H9 (cell line): ENCODE results near the gene TAOK2. TPM values are rescaled to one million over a fixed set of nuclear protein-coding genes. Genes with fewer than 3 reads are reported as not detected.

Experiments used
- DNase-seq: peaks from one replicate; pipeline ENCODE4 v3.0.0-alpha.2; 2017
- H2AFZ ChIP-seq: one replicate; pipeline ENCODE4 v1.6.1; 2013; ENCODE audit warnings: mild to moderate bottlenecking, low read length, control low read depth, moderate library complexity
- H2AK5ac ChIP-seq: 2 replicates; pipeline ENCODE4 v1.6.1; 2013; ENCODE audit warnings: low read length, control low read depth, mixed read lengths; ENCODE audit not compliant: insufficient read length
- H2BK120ac ChIP-seq: one replicate; pipeline ENCODE4 v1.6.1; 2013; ENCODE audit warnings: low read depth, mild to moderate bottlenecking, low read length, control low read depth, inconsistent platforms; ENCODE audit not compliant: poor library complexity, severe bottlenecking
- H2BK12ac ChIP-seq: 2 replicates; pipeline ENCODE4 v1.6.1; 2013; ENCODE audit warnings: low read length, control low read depth, mixed read lengths, low read depth; ENCODE audit not compliant: insufficient read length
- H2BK15ac ChIP-seq: 2 replicates; pipeline ENCODE4 v1.6.1; 2013; ENCODE audit warnings: low read depth, low read length, control low read depth
- H2BK20ac ChIP-seq: one replicate; pipeline ENCODE4 v1.6.1; 2013; ENCODE audit warnings: low read depth, mild to moderate bottlenecking, low read length, control low read depth, inconsistent platforms; ENCODE audit not compliant: poor library complexity, severe bottlenecking
- H2BK5ac ChIP-seq: 2 replicates; pipeline ENCODE4 v1.6.1; 2013; ENCODE audit warnings: low read length, control low read depth, mixed read lengths; ENCODE audit not compliant: insufficient read length
- H3K14ac ChIP-seq: 2 replicates; pipeline ENCODE4 v1.6.1; 2013; ENCODE audit warnings: low read length, control low read depth; ENCODE audit not compliant: insufficient read depth
- H3K18ac ChIP-seq: 2 replicates; pipeline ENCODE4 v1.6.1; 2013; ENCODE audit warnings: low read depth, mild to moderate bottlenecking, mixed read lengths, low read length, control low read depth; ENCODE audit not compliant: insufficient read length
- H3K23ac ChIP-seq: 2 replicates; pipeline ENCODE4 v1.6.1; 2013; ENCODE audit warnings: low read length, control low read depth, mixed read lengths, low read depth; ENCODE audit not compliant: insufficient read length
- H3K23me2 ChIP-seq: 2 replicates; pipeline ENCODE4 v1.6.1; 2013; ENCODE audit warnings: low read depth, mild to moderate bottlenecking, mixed read lengths, low read length, control low read depth; ENCODE audit not compliant: insufficient read length, poor library complexity, severe bottlenecking
- H3K27ac ChIP-seq: 2 replicates; pipeline ENCODE4 v1.5.1; 2013; ENCODE audit warnings: low read length, control low read depth, mixed read lengths, low read depth; ENCODE audit not compliant: insufficient read length
- H3K27me3 ChIP-seq: 2 replicates; pipeline ENCODE4 v1.6.1; 2013; ENCODE audit warnings: low read length, control low read depth, inconsistent platforms; ENCODE audit not compliant: insufficient read depth
- H3K4ac ChIP-seq: 2 replicates; pipeline ENCODE4 v1.6.1; 2013; ENCODE audit warnings: low read depth, mild to moderate bottlenecking, control low read depth, inconsistent platforms, low read length, moderate library complexity
- H3K4me1 ChIP-seq: 2 replicates; pipeline ENCODE4 v1.6.1; 2013; ENCODE audit warnings: low read length, control low read depth, inconsistent platforms; ENCODE audit not compliant: insufficient read depth
- H3K4me2 ChIP-seq: 2 replicates; pipeline ENCODE4 v1.6.1; 2013; ENCODE audit warnings: low read length, control low read depth, mixed read lengths; ENCODE audit not compliant: insufficient read length, insufficient read depth
- H3K56ac ChIP-seq: 2 replicates; pipeline ENCODE4 v1.6.1; 2013; ENCODE audit warnings: low read depth, mild to moderate bottlenecking, mixed read lengths, low read length, control low read depth; ENCODE audit not compliant: insufficient read length
- H3K79me1 ChIP-seq: 2 replicates; pipeline ENCODE4 v1.6.1; 2013; ENCODE audit warnings: low read depth, mild to moderate bottlenecking, moderate library complexity, low read length, control low read depth, inconsistent platforms; ENCODE audit not compliant: insufficient read depth, poor library complexity, severe bottlenecking
- H3K79me2 ChIP-seq: 2 replicates; pipeline ENCODE4 v1.6.1; 2013; ENCODE audit warnings: low read length, control low read depth, inconsistent platforms; ENCODE audit not compliant: insufficient read depth
- H3K9ac ChIP-seq: 2 replicates; pipeline ENCODE4 v1.6.1; 2013; ENCODE audit warnings: low read length, control low read depth, mixed read lengths; ENCODE audit not compliant: insufficient read length; ENCODE audit errors: extremely low read depth
- H3K9me3 ChIP-seq: one replicate; pipeline ENCODE4 v1.6.1; 2013; ENCODE audit warnings: low read depth, low read length, inconsistent platforms; ENCODE audit not compliant: control insufficient read depth
- H3T11ph ChIP-seq: one replicate; pipeline ENCODE4 v1.6.1; 2013; ENCODE audit warnings: mild to moderate bottlenecking, low read length, control low read depth, inconsistent platforms
- H4K20me1 ChIP-seq: one replicate; pipeline ENCODE4 v1.6.1; 2013; ENCODE audit not compliant: control insufficient read depth, insufficient read length, insufficient read depth
- H4K5ac ChIP-seq: 2 replicates; pipeline ENCODE4 v1.6.1; 2013; ENCODE audit warnings: low read depth, mild to moderate bottlenecking, mixed read lengths, low read length, control low read depth; ENCODE audit not compliant: insufficient read length
- H4K8ac ChIP-seq: replicated peaks from 2 replicates; pipeline ENCODE4 v1.6.1; 2013; ENCODE audit warnings: low read length, control low read depth, mixed read lengths, low read depth; ENCODE audit not compliant: insufficient read length
- H4K91ac ChIP-seq: 2 replicates; pipeline ENCODE4 v1.6.1; 2013; ENCODE audit warnings: low read depth, mild to moderate bottlenecking, moderate library complexity, mixed read lengths, low read length, control low read depth; ENCODE audit not compliant: insufficient read length
- H3K27ac Mint-ChIP-seq, 3 experiments: 2 replicates in 2 of 3; 3 replicates in 1 of 3; pipeline ENCODE4 v1.8.0; 2020 to 2021; ENCODE audit warnings: mixed read lengths in 3 of 3, mild to moderate bottlenecking in 1 of 3, moderate library complexity in 1 of 3
- H3K27me3 Mint-ChIP-seq: 2 replicates; pipeline ENCODE4 v1.8.0; 2021; ENCODE audit warnings: low read depth, mild to moderate bottlenecking, moderate library complexity, mixed read lengths
- H3K36me3 Mint-ChIP-seq, 3 experiments: 2 replicates in 2 of 3; 3 replicates in 1 of 3; pipeline ENCODE4 v1.8.0; 2020 to 2021; ENCODE audit warnings: low read depth in 3 of 3, mixed read lengths in 3 of 3; ENCODE audit not compliant: insufficient read depth in 1 of 3
- H3K4me1 Mint-ChIP-seq, 2 experiments: 2 replicates each; pipeline ENCODE4 v1.8.0; 2020; ENCODE audit warnings: mixed read lengths in 2 of 2
- H3K4me3 Mint-ChIP-seq, 2 experiments: 2 replicates in 1 of 2; 3 replicates in 1 of 2; pipeline ENCODE4 v1.8.0; 2020 to 2021; ENCODE audit warnings: mild to moderate bottlenecking in 2 of 2, mixed read lengths in 2 of 2, moderate library complexity in 1 of 2
- H3K9me3 Mint-ChIP-seq, 2 experiments: 2 replicates in 1 of 2; 3 replicates in 1 of 2; pipeline ENCODE4 v1.8.0; 2020; ENCODE audit warnings: mild to moderate bottlenecking in 2 of 2, mixed read lengths in 2 of 2, moderate library complexity in 1 of 2
- WGBS: extraction: QIAGEN DNeasy Blood & Tissue Kit; methylation state at CpG from one replicate; pipeline ENCODE4 v1.1.7; 2013; ENCODE audit warnings: missing lambda C conversion rate, low lambda C conversion rate, mixed read lengths; ENCODE audit not compliant: insufficient read length; ENCODE audit errors: extremely low coverage; 5-methylcytosine and 5-hydroxymethylcytosine counted together
- total RNA-seq: library from RNA; stranded (reverse); gene quantifications from 2 replicates; pipeline ENCODE4 v1.2.1, GENCODE V29; 2021
- TF ChIP-seq, protein P1 (sequence below): fragments of 200-600 bp; sonication (generic); conservative IDR thresholded peaks from 3 replicates; pipeline ENCODE4 v1.8.0; 2021; ENCODE audit warnings: antibody characterized with exemption, mild to moderate bottlenecking

Gene TAOK2
- total RNA-seq, 1 experiment from 2014 or later = 43.9 TPM

DNA sequence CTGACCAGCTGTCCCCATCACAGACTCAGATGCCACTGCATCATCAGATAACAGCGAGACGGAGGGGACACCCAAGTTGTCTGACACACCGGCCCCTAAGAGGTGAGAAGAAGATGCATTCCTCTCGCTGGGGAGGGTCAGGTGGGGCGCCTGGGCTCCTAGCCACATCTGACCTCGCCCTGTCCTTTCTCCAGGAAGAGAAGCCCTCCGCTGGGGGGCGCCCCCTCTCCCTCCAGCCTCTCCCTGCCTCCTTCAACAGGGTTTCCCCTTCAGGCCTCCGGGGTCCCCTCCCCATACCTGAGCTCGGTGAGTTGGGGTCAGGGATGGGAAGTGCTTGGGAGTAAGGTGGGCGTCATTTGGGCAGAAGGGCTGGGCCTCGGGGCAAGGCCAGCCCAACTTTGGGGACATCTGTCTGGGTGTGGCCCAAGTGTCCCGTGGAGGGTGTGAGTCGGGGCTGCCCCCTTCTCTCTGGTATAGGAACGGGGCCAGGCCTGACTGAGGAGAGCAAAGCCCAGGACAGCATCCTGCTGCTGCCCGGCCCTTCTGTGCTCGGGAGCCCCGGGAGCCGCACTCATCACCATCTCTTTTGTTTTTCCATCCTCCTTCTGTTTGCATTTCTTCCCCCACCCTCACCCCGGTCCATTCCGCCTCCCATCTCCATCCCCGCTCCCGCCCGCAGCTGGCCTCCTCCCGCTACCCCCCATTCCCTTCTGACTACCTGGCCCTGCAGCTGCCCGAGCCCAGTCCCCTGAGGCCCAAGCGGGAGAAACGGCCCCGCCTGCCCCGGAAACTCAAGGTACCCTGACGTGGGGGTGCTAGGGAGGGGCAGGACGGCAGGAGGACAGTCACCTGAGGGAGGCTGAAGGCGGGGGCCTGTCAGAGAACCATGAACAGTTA, 27.3 kb downstream of the TAOK2 start:
- Histone ChIP-seq H3K14ac (no peak overlapping the region), H2AFZ (no peak overlapping the region), H2BK120ac (no peak overlapping the region), H2BK20ac (no peak overlapping the region), H3K9me3 (no peaks in the 10 kb centered on the region), H3K27me3 (no peaks in the 10 kb centered on the region), H2BK15ac (no peak overlapping the region), H3K56ac (no peak overlapping the region), H3K23me2 (peaks cover 9% of the 10 kb centered on the region), H3K18ac (no peak overlapping the region), H3K79me1 (no peaks in the 10 kb centered on the region), H3K4ac (no peak overlapping the region), H4K91ac (no peak overlapping the region), H3K79me2 (no peaks in the 10 kb centered on the region; the same call in 1 of the 2 replicates), H3K27ac (no peak overlapping the region), H2BK12ac (no peak overlapping the region), H3T11ph (no peak overlapping the region), H4K8ac (no peak overlapping the region), H3K4me2 (peak overlapping the region; percentile 22), H4K5ac (no peak overlapping the region), H3K4me1 (0 out of 2 replicates have a peak, but pooled peaks cover 2% of the 10 kb centered on the region), H3K9ac (no peak overlapping the region), H3K23ac (no peak overlapping the region), H2BK5ac (no peak overlapping the region), H4K20me1 (no peaks in the 10 kb centered on the region), H2AK5ac (no peak overlapping the region)
- Mint-ChIP-seq H3K36me3 (peaks cover 27 to 55% (median 29%) of the 10 kb centered on the region in 3 experiments), H3K4me1 (peaks cover 5 to 28% of the 10 kb centered on the region in 2 experiments), H3K27me3 (no peaks in the 10 kb centered on the region; the same call in 1 of the 2 replicates), H3K27ac (peak overlapping the region in 1 of 3 experiments; percentile 90; a peak in 1 of 7 replicates), H3K4me3 (peak overlapping the region in 1 of 2 experiments; percentile 73; a peak in 3 of 5 replicates), H3K9me3 (no peaks in the 10 kb centered on the region; a peak in 1 of 5 replicates)
- DNase-seq = peak; percentile 69
- TF ChIP-seq, protein P1, sequence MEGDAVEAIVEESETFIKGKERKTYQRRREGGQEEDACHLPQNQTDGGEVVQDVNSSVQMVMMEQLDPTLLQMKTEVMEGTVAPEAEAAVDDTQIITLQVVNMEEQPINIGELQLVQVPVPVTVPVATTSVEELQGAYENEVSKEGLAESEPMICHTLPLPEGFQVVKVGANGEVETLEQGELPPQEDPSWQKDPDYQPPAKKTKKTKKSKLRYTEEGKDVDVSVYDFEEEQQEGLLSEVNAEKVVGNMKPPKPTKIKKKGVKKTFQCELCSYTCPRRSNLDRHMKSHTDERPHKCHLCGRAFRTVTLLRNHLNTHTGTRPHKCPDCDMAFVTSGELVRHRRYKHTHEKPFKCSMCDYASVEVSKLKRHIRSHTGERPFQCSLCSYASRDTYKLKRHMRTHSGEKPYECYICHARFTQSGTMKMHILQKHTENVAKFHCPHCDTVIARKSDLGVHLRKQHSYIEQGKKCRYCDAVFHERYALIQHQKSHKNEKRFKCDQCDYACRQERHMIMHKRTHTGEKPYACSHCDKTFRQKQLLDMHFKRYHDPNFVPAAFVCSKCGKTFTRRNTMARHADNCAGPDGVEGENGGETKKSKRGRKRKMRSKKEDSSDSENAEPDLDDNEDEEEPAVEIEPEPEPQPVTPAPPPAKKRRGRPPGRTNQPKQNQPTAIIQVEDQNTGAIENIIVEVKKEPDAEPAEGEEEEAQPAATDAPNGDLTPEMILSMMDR = peak; percentile 62
- WGBS = no CpG with 5 or more reads among the region's 33 CpGs
